Astrocyte (in vitro differentiated cells and primary cell): ENCODE measurements around the gene NCOA3.

Experiments used
- CTCF ChIP-seq: IDR thresholded peaks from 2 replicates; pipeline ENCODE4 v1.5.1; 2011; ENCODE audit warnings: low read depth, mild to moderate bottlenecking, inconsistent platforms, low read length, moderate library complexity; ENCODE audit not compliant: insufficient read depth
- EZH2 ChIP-seq: IDR thresholded peaks from 2 replicates; pipeline ENCODE4 v1.6.1; 2012; ENCODE audit warnings: mild to moderate bottlenecking, low read length, inconsistent platforms; ENCODE audit not compliant: insufficient read depth

- no peak for TF ChIP-seq CTCF
- no peak for TF ChIP-seq EZH2
Observed at GRCh38 chr20:47481330-47482216, 20.1 kb upstream of the NCOA3 start.
